GM12878 (cell line): ENCODE results near the gene OR4K1. TPM values are rescaled to one million over a fixed set of nuclear protein-coding genes. Genes with fewer than 3 reads are reported as not detected.

Experiments
- ATAC-seq: fragments of 200-7000 bp; cut with Tn5 transposase; 3 replicates; pipeline ENCODE4 v1.9.1; 2020; ENCODE audit warnings: mild to moderate bottlenecking, moderate library complexity
- BruUV-seq: library from RNA; stranded (reverse); fragments of 400-500 nt; replicated peaks from 2 replicates; lab custom pipeline; 2021; lab: Mats Ljungman, UMichigan
- CTCF ChIA-PET: fragments of 300-600 bp; sonication (Branson Sonifier 250); formaldehyde crosslinking; extraction: SDS; loops from one replicate; lab custom pipeline; 2021; ENCODE audit warnings: inconsistent platforms; lab: Yijun Ruan, JAX
- POLR2A ChIA-PET: fragments of 350-600 bp; formaldehyde crosslinking; extraction: SDS; loops from one replicate; lab custom pipeline; 2021; ENCODE audit warnings: inconsistent platforms; lab: Charles Lee
- RAD21 ChIA-PET: fragments of 300-600 bp; sonication (Branson Sonifier 250); formaldehyde crosslinking; loops from one replicate; lab custom pipeline; 2023; ENCODE audit warnings: antibody characterized with exemption; ENCODE audit not compliant: unreplicated experiment; lab: Charles Lee
- SMC1A ChIA-PET: fragments of 300-600 bp; sonication (Branson Sonifier 250); formaldehyde crosslinking; loops from one replicate; lab custom pipeline; 2023; ENCODE audit not compliant: unreplicated experiment, uncharacterized antibody; lab: Charles Lee
- DNase-seq: peaks from one replicate; pipeline ENCODE4 v3.0.0-alpha.2; 2011; ENCODE audit warnings: low read depth, low spot score
- FAIRE-seq: peaks from 3 replicates; lab custom pipeline; 2011; peaks lifted over from hg19 to GRCh38; lab: Jason Lieb, UNC
- H2AFZ ChIP-seq: 2 replicates; pipeline ENCODE4 v1.6.0; 2011; ENCODE audit warnings: low read depth, low read length, control low read depth; ENCODE audit not compliant: control insufficient read depth
- H3K27ac ChIP-seq: 2 replicates; pipeline ENCODE4 v1.5.1; 2011; ENCODE audit warnings: control low read depth; ENCODE audit not compliant: control insufficient read depth, insufficient read depth
- H3K27me3 ChIP-seq, 2 experiments: replicated peaks in 1 of 2; 2 replicates each; pipeline versions ENCODE4 v1.6.0 to v1.6.1; 2011; ENCODE audit warnings: low read length in 1 of 2; ENCODE audit not compliant: control insufficient read depth in 2 of 2, insufficient read depth in 2 of 2
- H3K36me3 ChIP-seq, 2 experiments: 2 replicates each; pipeline ENCODE4 v1.5.1; 2011; ENCODE audit warnings: low read length in 1 of 2; ENCODE audit not compliant: control insufficient read depth in 2 of 2, insufficient read depth in 2 of 2
- H3K4me1 ChIP-seq: 2 replicates; pipeline ENCODE4 v1.6.1; 2011; ENCODE audit warnings: mild to moderate bottlenecking, low read length, moderate library complexity, mixed read lengths; ENCODE audit not compliant: control insufficient read depth, insufficient read depth
- H3K4me2 ChIP-seq: 2 replicates; pipeline ENCODE4 v1.6.0; 2011; ENCODE audit warnings: control low read depth; ENCODE audit not compliant: control insufficient read depth, insufficient read depth
- H3K4me3 ChIP-seq: fragments of 200-600 bp; sonication (generic); 2 replicates; pipeline ENCODE4 v1.5.1; 2016
- H3K79me2 ChIP-seq: 2 replicates; pipeline ENCODE4 v1.6.0; 2011; ENCODE audit warnings: low read length; ENCODE audit not compliant: control insufficient read depth, insufficient read depth
- H3K9ac ChIP-seq: 2 replicates; pipeline ENCODE4 v1.8.0; 2011; ENCODE audit warnings: low read length, control low read depth, mixed read lengths; ENCODE audit not compliant: control insufficient read depth, insufficient read depth
- H3K9me3 ChIP-seq: replicated peaks from 3 replicates; pipeline ENCODE4 v1.5.1; 2011; ENCODE audit warnings: mild to moderate bottlenecking, low read length; ENCODE audit not compliant: control insufficient read depth, insufficient read depth
- H4K20me1 ChIP-seq: 2 replicates; pipeline ENCODE4 v1.6.0; 2011; ENCODE audit not compliant: control insufficient read depth, insufficient read depth
- CHD4 ChIP-seq: fragments of 200-600 bp; sonication (generic); IDR thresholded peaks from 2 replicates; pipeline ENCODE4 v1.6.1; 2016; ENCODE audit warnings: mild to moderate bottlenecking
- ELK1 ChIP-seq: IDR thresholded peaks from 2 replicates; pipeline ENCODE4 v1.6.1; 2012; ENCODE audit warnings: low read depth, low read length, improper control_type of control experiment
- HSF1 ChIP-seq: fragments of 150-350 bp; IDR thresholded peaks from 2 replicates; pipeline ENCODE4 v1.6.1; 2014; ENCODE audit warnings: mild to moderate bottlenecking, low read depth, low read length
- JUNB ChIP-seq: IDR thresholded peaks from 2 replicates; pipeline ENCODE4 v1.6.1; 2016; ENCODE audit warnings: antibody characterized with exemption, mild to moderate bottlenecking
- JUND ChIP-seq: IDR thresholded peaks from 2 replicates; pipeline ENCODE4 v1.6.1; 2012; ENCODE audit warnings: low read depth, mild to moderate bottlenecking, low read length, improper control_type of control experiment, moderate library complexity
- MEF2B ChIP-seq: fragments of 450-650 bp; IDR thresholded peaks from 2 replicates; pipeline ENCODE4 v1.6.1; 2018; ENCODE audit warnings: mild to moderate bottlenecking, moderate library complexity; ENCODE audit not compliant: partially characterized antibody, poor library complexity, severe bottlenecking
- MYB ChIP-seq: fragments of 150-350 bp; IDR thresholded peaks from 2 replicates; pipeline ENCODE4 v1.6.1; 2014; ENCODE audit warnings: mild to moderate bottlenecking, low read depth, low read length, borderline replicate concordance
- NR2F1 ChIP-seq: fragments of 450-650 bp; conservative IDR thresholded peaks from 2 replicates; pipeline ENCODE4 v1.6.1; 2017; ENCODE audit warnings: mild to moderate bottlenecking
- PKNOX1 ChIP-seq: fragments of 450-650 bp; IDR thresholded peaks from 2 replicates; pipeline ENCODE4 v1.6.1; 2016; ENCODE audit warnings: mild to moderate bottlenecking
- REST ChIP-seq: IDR thresholded peaks from 2 replicates; pipeline ENCODE4 v1.6.1; 2012; ENCODE audit warnings: mild to moderate bottlenecking, low read depth, low read length
- SMARCA5 ChIP-seq: fragments of 450-650 bp; IDR thresholded peaks from 2 replicates; pipeline ENCODE4 v1.6.1; 2017; ENCODE audit warnings: mild to moderate bottlenecking
- STAT1 ChIP-seq: fragments of 450-650 bp; conservative IDR thresholded peaks from 2 replicates; pipeline ENCODE4 v1.6.1; 2014; ENCODE audit warnings: antibody characterized with exemption, mild to moderate bottlenecking
- SUZ12 ChIP-seq: fragments of 200-600 bp; sonication (generic); IDR thresholded peaks from one replicate; pipeline ENCODE4 v1.6.1; 2018; ENCODE audit warnings: antibody characterized with exemption, mild to moderate bottlenecking; ENCODE audit not compliant: unreplicated experiment
- ZBTB4 ChIP-seq: fragments of 450-650 bp; formaldehyde crosslinking; IDR thresholded peaks from 2 replicates; pipeline ENCODE4 v1.4.0; 2022; ENCODE audit warnings: mild to moderate bottlenecking, moderate library complexity
- ZNF207 ChIP-seq: fragments of 450-650 bp; IDR thresholded peaks from 2 replicates; pipeline ENCODE4 v1.6.1; 2014; ENCODE audit warnings: antibody characterized with exemption, mild to moderate bottlenecking, borderline replicate concordance
- WGBS: methylation state at CpG from one replicate; pipeline ENCODE4 v1.1.6; 2016; ENCODE audit warnings: low lambda C conversion rate; ENCODE audit not compliant: insufficient replicate concordance, insufficient coverage; ENCODE audit errors: missing lambda C conversion rate; 5-methylcytosine and 5-hydroxymethylcytosine counted together
- in situ Hi-C: fragments of 300-500 bp; cut with MboI; formaldehyde crosslinking; loops from 9 replicates; pipeline ENCODE4 v1.14.3; 2018; ENCODE audit warnings: mixed read lengths
- intact Hi-C: fragments of 100-400 bp; cut with micrococcal nuclease; formaldehyde crosslinking; loops from one replicate; pipeline ENCODE4 v1.14.2; 2022; ENCODE audit not compliant: unreplicated experiment
- polyA plus RNA-seq, 11 experiments: library from polyadenylated mRNA; depleted of rRNA in 4 of 11; unstranded in 6 of 11; stranded (reverse) in 5 of 11; fragments of >200 nt; fragmentation: Nextera tagmentation in 4 of 11; fragmentation: Illumina TruSeq in 1 of 11; extraction: Ambion mirVana in 4 of 11; extraction: Trizol in 1 of 11; gene quantifications; 1 replicate in 1 of 11; 2 replicates in 10 of 11; pipeline versions ENCODE4 v1.2.1 to v1.2.3, GENCODE V29; 2011 to 2016; ENCODE audit warnings: inconsistent platforms in 2 of 11, missing spikeins in 2 of 11, low read depth in 1 of 11
- total RNA-seq, 4 experiments: library from RNA; depleted of rRNA in 3 of 4; stranded (reverse); fragments of >200 nt in 3 of 4; fragmentation: Illumina TruSeq in 1 of 4; extraction: Trizol in 1 of 4; gene quantifications; 2 replicates each; pipeline versions ENCODE4 v1.2.1 to v1.2.3, GENCODE V29; 2013 to 2021

OR4K1 gene
- total and polyA plus RNA-seq, 10 of the 15 experiments (the other 5 are each of a cell fraction or from before 2014, with no cell fraction given), result not detected

GRCh38 chr14:19974844-19975243 lies 44.1 kb downstream of the OR4K1 start:
- no peak overlapping the region for H3K4me3 ChIP-seq
- ATAC-seq, result no peak
- TF ChIP-seq NR2F1 (no peak), SMARCA5 (no peak), ZBTB4 (CRISPR knock-in tag) (no peak), PKNOX1 (no peak), STAT1 (no peak), ZNF207 (no peak), ELK1 (no peak), HSF1 (no peak), JUND (no peak), JUNB (no peak), MEF2B (no peak), SUZ12 (no peak), MYB (no peak), REST (no peak), CHD4 (no peak)

More at GRCh38 chr14:19974844-19975243, 44.1 kb downstream of the OR4K1 start:
- in situ Hi-C loops (no loop called here), intact Hi-C loops (no loop called here)
- no peaks in the 10 kb centered on the region for H3K27me3 ChIP-seq
- no peaks in the 10 kb centered on the region for H3K36me3 ChIP-seq
- no peak overlapping the region for H3K4me2 ChIP-seq
- H3K79me2 ChIP-seq, result no peaks in the 10 kb centered on the region
- ChIA-PET RAD21 (no interaction called here), POLR2A (no interaction called here), CTCF (no interaction called here), SMC1A (no interaction called here)
- H2AFZ ChIP-seq, result no peak overlapping the region
- no peaks in the 10 kb centered on the region for H4K20me1 ChIP-seq
- H3K4me1 ChIP-seq, result no peaks in the 10 kb centered on the region
- no peaks in the 10 kb centered on the region for H3K9me3 ChIP-seq
- FAIRE-seq (no peak), DNase-seq (no peak)
- H3K27ac ChIP-seq, result no peak overlapping the region
- BruUV-seq, result no TSS peak
- H3K9ac ChIP-seq, result no peak overlapping the region
- WGBS, result 0% methylated on average over 1 of the region's 1 CpG
